SK-N-SH (cell line): ENCODE measurements around the gene COL25A1. TPM values are rescaled to one million over a fixed set of nuclear protein-coding genes. Genes with fewer than 3 reads are reported as not detected.

Experiments
- CTCF ChIA-PET: fragments of 300-600, 350-600 bp; formaldehyde crosslinking; extraction: SDS; loops from one replicate; lab custom pipeline; 2021; lab: Yijun Ruan, JAX
- POLR2A ChIA-PET: fragments of 350-600 bp; sonication (Branson Sonifier 250); formaldehyde crosslinking; extraction: SDS; loops from one replicate; lab custom pipeline; 2020; ENCODE audit warnings: antibody characterized with exemption, inconsistent platforms; lab: Yijun Ruan, JAX
- DNase-seq: peaks from one replicate; pipeline ENCODE4 v3.0.0; 2012
- H2AFZ ChIP-seq: fragments of 200-600 bp; sonication (generic); 2 replicates; pipeline ENCODE4 v1.8.1; 2016; ENCODE audit warnings: antibody characterized with exemption, mild to moderate bottlenecking, low read depth
- H3F3A ChIP-seq: fragments of 200-600 bp; sonication (generic); replicated peaks from 2 replicates; pipeline ENCODE3; 2016; ENCODE audit warnings: antibody characterized with exemption, mild to moderate bottlenecking; ENCODE audit not compliant: insufficient read depth
- H3K27ac ChIP-seq, 2 experiments: fragments of 200-500 bp in 1 of 2; fragments of 200-600 bp in 1 of 2; sonication (Bioruptor generic) in 1 of 2; sonication (generic), shearing (Covaris generic) in 1 of 2; 2 replicates each; pipeline versions ENCODE4 v1.5.1 to v1.6.1; 2014 to 2016; ENCODE audit warnings: low read depth in 2 of 2, inconsistent platforms in 1 of 2, low read length in 1 of 2, mild to moderate bottlenecking in 1 of 2, mixed read lengths in 1 of 2
- H3K27me3 ChIP-seq: fragments of 200-600 bp; sonication (generic), shearing (Covaris generic); 2 replicates; pipeline ENCODE4 v1.6.1; 2016; ENCODE audit warnings: mixed run types; ENCODE audit not compliant: insufficient read depth
- H3K36me3 ChIP-seq, 2 experiments: fragments of 200-500 bp in 1 of 2; fragments of 200-600 bp in 1 of 2; sonication (Bioruptor generic) in 1 of 2; sonication (generic) in 1 of 2; replicated peaks in 1 of 2; 2 replicates each; pipeline versions ENCODE3 to v1.5.1; 2014 to 2016; ENCODE audit warnings: low read length in 1 of 2, mild to moderate bottlenecking in 1 of 2; ENCODE audit not compliant: insufficient read depth in 2 of 2, control insufficient read depth in 1 of 2
- H3K4me1 ChIP-seq, 2 experiments: fragments of 200-500 bp in 1 of 2; fragments of 200-600 bp in 1 of 2; sonication (Bioruptor generic) in 1 of 2; sonication (generic), shearing (Covaris generic) in 1 of 2; 2 replicates each; pipeline versions ENCODE4 v1.5.1 to v1.6.1; 2014 to 2016; ENCODE audit warnings: low read depth in 1 of 2, low read length in 1 of 2, mixed run types in 1 of 2; ENCODE audit not compliant: insufficient read depth in 2 of 2, control insufficient read depth in 1 of 2
- H3K4me2 ChIP-seq: fragments of 200-600 bp; sonication (generic), shearing (Covaris generic); 2 replicates; pipeline ENCODE4 v1.6.1; 2017; ENCODE audit warnings: mixed run types
- H3K4me3 ChIP-seq, 2 experiments: fragments of 200-500 bp in 1 of 2; fragments of 200-600 bp in 1 of 2; sonication (Bioruptor generic) in 1 of 2; sonication (generic), shearing (Covaris generic) in 1 of 2; 2 replicates each; pipeline versions ENCODE4 v1.5.1 to v1.8.1; 2014 to 2016; ENCODE audit warnings: low read depth in 2 of 2, inconsistent platforms in 1 of 2, low read length in 1 of 2, mild to moderate bottlenecking in 1 of 2, mixed read lengths in 1 of 2, moderate library complexity in 1 of 2
- H3K79me2 ChIP-seq: fragments of 200-600 bp; sonication (generic); 2 replicates; pipeline ENCODE4 v1.8.1; 2017; ENCODE audit warnings: mild to moderate bottlenecking; ENCODE audit not compliant: insufficient read depth
- H3K9ac ChIP-seq: fragments of 200-600 bp; sonication (generic); 2 replicates; pipeline ENCODE4 v1.6.1; 2017; ENCODE audit warnings: mixed run types
- H3K9me2 ChIP-seq: fragments of 200-600 bp; sonication (generic); 2 replicates; pipeline ENCODE4 v1.6.1; 2017; ENCODE audit warnings: mixed run types
- H3K9me3 ChIP-seq: fragments of 200-600 bp; sonication (generic); 2 replicates; pipeline ENCODE4 v1.6.1; 2017; ENCODE audit warnings: mixed run types, mild to moderate bottlenecking, moderate library complexity
- H4K20me1 ChIP-seq: fragments of 200-600 bp; sonication (generic); 2 replicates; pipeline ENCODE4 v1.6.1; 2017; ENCODE audit warnings: mild to moderate bottlenecking, mixed run types; ENCODE audit not compliant: insufficient read depth
- CHD2 ChIP-seq: fragments of 150-350 bp; IDR thresholded peaks from 2 replicates; pipeline ENCODE4 v1.6.1; 2018; ENCODE audit warnings: low read length; ENCODE audit not compliant: partially characterized antibody
- EP300 ChIP-seq, 2 experiments: IDR thresholded peaks; 2 replicates each; pipeline versions ENCODE4 v1.4.0 to v1.6.1; 2012; ENCODE audit warnings: borderline replicate concordance in 1 of 2, low read depth in 1 of 2, low read length in 1 of 2
- EZH2phosphoT487 ChIP-seq: fragments of 200-600 bp; sonication (generic); IDR thresholded peaks from 2 replicates; pipeline ENCODE4 v1.6.1; 2017; ENCODE audit warnings: low read depth, mixed run types, mild to moderate bottlenecking, antibody characterized with exemption, moderate library complexity, borderline replicate concordance
- FOXM1 ChIP-seq: IDR thresholded peaks from 2 replicates; pipeline ENCODE4 v1.4.0; 2012; ENCODE audit warnings: low read depth, mild to moderate bottlenecking
- GATA2 ChIP-seq: sonication (generic); formaldehyde crosslinking; IDR thresholded peaks from 2 replicates; pipeline ENCODE4 v1.5.0; 2020; ENCODE audit warnings: mild to moderate bottlenecking, missing genetic modification reagents
- MXI1 ChIP-seq: IDR thresholded peaks from 2 replicates; pipeline ENCODE4 v1.6.1; 2012; ENCODE audit warnings: mild to moderate bottlenecking, low read depth, low read length, improper control_type of control experiment
- NFIC ChIP-seq: IDR thresholded peaks from 2 replicates; pipeline ENCODE4 v1.4.0; 2012; ENCODE audit warnings: borderline replicate concordance
- NRF1 ChIP-seq: IDR thresholded peaks from 2 replicates; pipeline ENCODE4 v1.6.1; 2012; ENCODE audit warnings: low read depth, mild to moderate bottlenecking, low read length
- RAD21 ChIP-seq: IDR thresholded peaks from 2 replicates; pipeline ENCODE4 v1.6.1; 2012; ENCODE audit warnings: mild to moderate bottlenecking, low read length
- RCOR1 ChIP-seq: fragments of 150-350 bp; IDR thresholded peaks from 2 replicates; pipeline ENCODE4 v1.6.1; 2017; ENCODE audit warnings: antibody characterized with exemption, low read length
- SIN3A ChIP-seq: IDR thresholded peaks from 2 replicates; pipeline ENCODE4 v1.6.1; 2012; ENCODE audit warnings: low read depth, mild to moderate bottlenecking, low read length, moderate library complexity, borderline replicate concordance
- SMC3 ChIP-seq: IDR thresholded peaks from 2 replicates; pipeline ENCODE4 v1.6.1; 2012; ENCODE audit warnings: low read depth, low read length, improper control_type of control experiment
- TAF1 ChIP-seq: IDR thresholded peaks from 2 replicates; pipeline ENCODE4 v1.6.1; 2012; ENCODE audit warnings: low read depth, mild to moderate bottlenecking, low read length, moderate library complexity, borderline replicate concordance
- TCF12 ChIP-seq: IDR thresholded peaks from 2 replicates; pipeline ENCODE4 v1.4.0; 2012
- YY1 ChIP-seq: IDR thresholded peaks from 2 replicates; pipeline ENCODE4 v1.4.0; 2012; ENCODE audit warnings: low read depth, mild to moderate bottlenecking
- WGBS: methylation state at CpG from one replicate; pipeline ENCODE4 v1.1.6; 2017; ENCODE audit warnings: low lambda C conversion rate; 5-methylcytosine and 5-hydroxymethylcytosine counted together
- polyA plus RNA-seq, 3 experiments: library from polyadenylated mRNA; depleted of rRNA; stranded (reverse); fragments of >200 nt; gene quantifications; 2 replicates each; pipeline ENCODE4 v1.2.3, GENCODE V29; 2012
- TF ChIP-seq, protein P1 (sequence below): fragments of 200-600 bp; sonication (generic); IDR thresholded peaks from 2 replicates; pipeline ENCODE4 v1.6.1; 2017; ENCODE audit warnings: antibody characterized with exemption, mild to moderate bottlenecking, moderate library complexity
- TF ChIP-seq, protein P2 (sequence below): IDR thresholded peaks from 2 replicates; pipeline ENCODE4 v1.4.0; 2012; ENCODE audit warnings: low read depth, borderline replicate concordance
- TF ChIP-seq, protein P3 (sequence below): IDR thresholded peaks from 2 replicates; pipeline ENCODE4 v1.4.0; 2012; ENCODE audit warnings: low read depth, borderline replicate concordance
- TF ChIP-seq, protein P4 (sequence below): fragments of 150-350 bp; IDR thresholded peaks from 2 replicates; pipeline ENCODE4 v1.6.1; 2016; ENCODE audit warnings: mild to moderate bottlenecking, low read depth, low read length
- TF ChIP-seq, protein P5 (sequence below): IDR thresholded peaks from 2 replicates; pipeline ENCODE4; 2012

Gene COL25A1
- polyA plus RNA-seq, 1 of the 3 experiments (the other 2 are of a cell fraction), result not detected

DNA sequence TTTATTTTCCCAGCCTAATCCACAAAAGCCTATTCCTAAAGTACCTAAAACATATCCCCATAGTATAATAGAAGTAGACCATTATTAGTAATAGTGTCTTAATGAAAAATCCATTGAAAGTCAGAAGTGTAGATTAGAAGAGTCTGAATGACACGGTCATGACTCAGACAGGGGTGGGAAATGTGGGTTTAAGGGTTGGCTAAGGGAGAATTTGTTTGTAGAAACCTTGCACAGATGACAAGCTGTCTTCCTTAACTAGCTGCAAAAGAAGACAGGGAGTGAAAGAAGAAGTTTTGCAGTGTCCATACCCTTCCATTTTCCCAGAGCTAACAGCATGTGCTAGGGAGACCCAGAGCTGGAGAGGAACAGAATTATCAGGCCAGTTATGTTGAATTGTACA lies 296.9 kb downstream of the COL25A1 start:
- no peak overlapping the region for H3K4me2 ChIP-seq
- DNase-seq, result no peak
- no peak overlapping the region for H3K27ac ChIP-seq
- H3K9ac ChIP-seq, result no peak overlapping the region
- no peaks in the 10 kb centered on the region for H3K79me2 ChIP-seq
- no peaks in the 10 kb centered on the region for H3F3A ChIP-seq
- H3K4me3 ChIP-seq, result no peak overlapping the region
- H4K20me1 ChIP-seq, result no peaks in the 10 kb centered on the region
- no peaks in the 10 kb centered on the region for H3K27me3 ChIP-seq
- TF ChIP-seq, protein P1, sequence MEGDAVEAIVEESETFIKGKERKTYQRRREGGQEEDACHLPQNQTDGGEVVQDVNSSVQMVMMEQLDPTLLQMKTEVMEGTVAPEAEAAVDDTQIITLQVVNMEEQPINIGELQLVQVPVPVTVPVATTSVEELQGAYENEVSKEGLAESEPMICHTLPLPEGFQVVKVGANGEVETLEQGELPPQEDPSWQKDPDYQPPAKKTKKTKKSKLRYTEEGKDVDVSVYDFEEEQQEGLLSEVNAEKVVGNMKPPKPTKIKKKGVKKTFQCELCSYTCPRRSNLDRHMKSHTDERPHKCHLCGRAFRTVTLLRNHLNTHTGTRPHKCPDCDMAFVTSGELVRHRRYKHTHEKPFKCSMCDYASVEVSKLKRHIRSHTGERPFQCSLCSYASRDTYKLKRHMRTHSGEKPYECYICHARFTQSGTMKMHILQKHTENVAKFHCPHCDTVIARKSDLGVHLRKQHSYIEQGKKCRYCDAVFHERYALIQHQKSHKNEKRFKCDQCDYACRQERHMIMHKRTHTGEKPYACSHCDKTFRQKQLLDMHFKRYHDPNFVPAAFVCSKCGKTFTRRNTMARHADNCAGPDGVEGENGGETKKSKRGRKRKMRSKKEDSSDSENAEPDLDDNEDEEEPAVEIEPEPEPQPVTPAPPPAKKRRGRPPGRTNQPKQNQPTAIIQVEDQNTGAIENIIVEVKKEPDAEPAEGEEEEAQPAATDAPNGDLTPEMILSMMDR, result no peak
- TF ChIP-seq TCF12 (no peak), GATA2 (no peak), EP300 (IDR thresholded peaks at IDR 0.05; ENCODE audit: borderline replicate concordance in 1 of 2, low read depth in 1 of 2, low read length in 1 of 2) (no peak), NFIC (no peak), CHD2 (no peak), NRF1 (no peak), EZH2phosphoT487 (no peak), TAF1 (no peak), SIN3A (no peak), SMC3 (no peak)
- TF ChIP-seq, protein P2, sequence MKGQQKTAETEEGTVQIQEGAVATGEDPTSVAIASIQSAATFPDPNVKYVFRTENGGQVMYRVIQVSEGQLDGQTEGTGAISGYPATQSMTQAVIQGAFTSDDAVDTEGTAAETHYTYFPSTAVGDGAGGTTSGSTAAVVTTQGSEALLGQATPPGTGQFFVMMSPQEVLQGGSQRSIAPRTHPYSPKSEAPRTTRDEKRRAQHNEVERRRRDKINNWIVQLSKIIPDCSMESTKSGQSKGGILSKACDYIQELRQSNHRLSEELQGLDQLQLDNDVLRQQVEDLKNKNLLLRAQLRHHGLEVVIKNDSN, result no peak
- TF ChIP-seq, protein P3, sequence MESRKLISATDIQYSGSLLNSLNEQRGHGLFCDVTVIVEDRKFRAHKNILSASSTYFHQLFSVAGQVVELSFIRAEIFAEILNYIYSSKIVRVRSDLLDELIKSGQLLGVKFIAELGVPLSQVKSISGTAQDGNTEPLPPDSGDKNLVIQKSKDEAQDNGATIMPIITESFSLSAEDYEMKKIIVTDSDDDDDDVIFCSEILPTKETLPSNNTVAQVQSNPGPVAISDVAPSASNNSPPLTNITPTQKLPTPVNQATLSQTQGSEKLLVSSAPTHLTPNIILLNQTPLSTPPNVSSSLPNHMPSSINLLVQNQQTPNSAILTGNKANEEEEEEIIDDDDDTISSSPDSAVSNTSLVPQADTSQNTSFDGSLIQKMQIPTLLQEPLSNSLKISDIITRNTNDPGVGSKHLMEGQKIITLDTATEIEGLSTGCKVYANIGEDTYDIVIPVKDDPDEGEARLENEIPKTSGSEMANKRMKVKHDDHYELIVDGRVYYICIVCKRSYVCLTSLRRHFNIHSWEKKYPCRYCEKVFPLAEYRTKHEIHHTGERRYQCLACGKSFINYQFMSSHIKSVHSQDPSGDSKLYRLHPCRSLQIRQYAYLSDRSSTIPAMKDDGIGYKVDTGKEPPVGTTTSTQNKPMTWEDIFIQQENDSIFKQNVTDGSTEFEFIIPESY, result no peak
- H3K36me3 ChIP-seq, result no peaks in the 10 kb centered on the region
- H3K9me3 ChIP-seq, result no peaks in the 10 kb centered on the region
- no peak overlapping the region for H2AFZ ChIP-seq
- no peaks in the 10 kb centered on the region for H3K9me2 ChIP-seq
- CTCF ChIA-PET, result no interaction called here
- H3K4me1 ChIP-seq, result peaks cover 0 to 8% of the 10 kb centered on the region in 2 experiments; a peak in 1 of 4 replicates
- WGBS, result 8% methylated on average over 1 of the region's 1 CpG
- POLR2A ChIA-PET, result no interaction called here

DNA sequence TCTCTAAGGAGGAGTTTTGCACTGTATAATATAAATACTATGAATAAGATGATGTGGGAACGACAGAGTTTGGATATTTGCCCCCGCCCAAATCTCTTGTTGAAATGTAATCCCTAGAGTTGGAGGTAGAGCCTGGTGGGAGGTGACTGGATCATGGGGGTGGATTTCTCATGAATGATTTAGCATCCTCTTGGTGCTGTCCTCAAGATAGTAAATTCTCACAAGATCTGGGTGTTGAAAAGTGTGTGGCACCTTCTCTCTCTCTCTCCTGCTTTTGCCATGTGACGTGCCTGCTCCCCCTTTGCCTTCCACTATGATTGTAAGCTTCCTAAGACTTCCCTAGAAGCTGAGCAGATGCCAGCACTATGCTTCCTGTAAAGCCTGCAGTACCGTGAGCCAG lies 298.0 kb downstream of the COL25A1 start:
- no peaks in the 10 kb centered on the region for H3K9me2 ChIP-seq
- no peak overlapping the region for H3K4me2 ChIP-seq
- ChIA-PET POLR2A (no interaction called here), CTCF (no interaction called here)
- no peaks in the 10 kb centered on the region for H3K36me3 ChIP-seq
- H2AFZ ChIP-seq, result no peak overlapping the region
- H3F3A ChIP-seq, result no peaks in the 10 kb centered on the region
- H3K27me3 ChIP-seq, result no peaks in the 10 kb centered on the region
- no peaks in the 10 kb centered on the region for H3K79me2 ChIP-seq
- H3K27ac ChIP-seq, result no peak overlapping the region
- H3K4me3 ChIP-seq, result no peak overlapping the region
- no peaks in the 10 kb centered on the region for H3K9me3 ChIP-seq
- no peak for DNase-seq
- no peaks in the 10 kb centered on the region for H4K20me1 ChIP-seq
- WGBS, result 17% methylated on average over 4 of the region's 4 CpGs
- H3K4me1 ChIP-seq, result no peaks in the 10 kb centered on the region
- no peak overlapping the region for H3K9ac ChIP-seq
- TF ChIP-seq NRF1 (no peak), GATA2 (no peak), RCOR1 (no peak), YY1 (no peak), NFIC (no peak), MXI1 (no peak), RAD21 (no peak), CHD2 (no peak), FOXM1 (no peak)
- TF ChIP-seq, protein P4, sequence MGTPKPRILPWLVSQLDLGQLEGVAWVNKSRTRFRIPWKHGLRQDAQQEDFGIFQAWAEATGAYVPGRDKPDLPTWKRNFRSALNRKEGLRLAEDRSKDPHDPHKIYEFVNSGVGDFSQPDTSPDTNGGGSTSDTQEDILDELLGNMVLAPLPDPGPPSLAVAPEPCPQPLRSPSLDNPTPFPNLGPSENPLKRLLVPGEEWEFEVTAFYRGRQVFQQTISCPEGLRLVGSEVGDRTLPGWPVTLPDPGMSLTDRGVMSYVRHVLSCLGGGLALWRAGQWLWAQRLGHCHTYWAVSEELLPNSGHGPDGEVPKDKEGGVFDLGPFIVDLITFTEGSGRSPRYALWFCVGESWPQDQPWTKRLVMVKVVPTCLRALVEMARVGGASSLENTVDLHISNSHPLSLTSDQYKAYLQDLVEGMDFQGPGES, result no peak
- TF ChIP-seq, protein P3, result no peak
- TF ChIP-seq, protein P5, sequence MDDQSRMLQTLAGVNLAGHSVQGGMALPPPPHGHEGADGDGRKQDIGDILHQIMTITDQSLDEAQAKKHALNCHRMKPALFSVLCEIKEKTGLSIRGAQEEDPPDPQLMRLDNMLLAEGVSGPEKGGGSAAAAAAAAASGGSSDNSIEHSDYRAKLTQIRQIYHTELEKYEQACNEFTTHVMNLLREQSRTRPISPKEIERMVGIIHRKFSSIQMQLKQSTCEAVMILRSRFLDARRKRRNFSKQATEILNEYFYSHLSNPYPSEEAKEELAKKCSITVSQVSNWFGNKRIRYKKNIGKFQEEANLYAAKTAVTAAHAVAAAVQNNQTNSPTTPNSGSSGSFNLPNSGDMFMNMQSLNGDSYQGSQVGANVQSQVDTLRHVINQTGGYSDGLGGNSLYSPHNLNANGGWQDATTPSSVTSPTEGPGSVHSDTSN, result no peak
